ENCODE results near the gene DPEP2NB.
A peak's percentile ranks its signal among the peaks of the same experiment; 100 is the strongest.
"Not testable (repeated sequence)": the region's sequence is repeated elsewhere in the genome, so short reads cannot be mapped to it uniquely, and the experiment has no call there.

DPEP2NB gene

DNA sequence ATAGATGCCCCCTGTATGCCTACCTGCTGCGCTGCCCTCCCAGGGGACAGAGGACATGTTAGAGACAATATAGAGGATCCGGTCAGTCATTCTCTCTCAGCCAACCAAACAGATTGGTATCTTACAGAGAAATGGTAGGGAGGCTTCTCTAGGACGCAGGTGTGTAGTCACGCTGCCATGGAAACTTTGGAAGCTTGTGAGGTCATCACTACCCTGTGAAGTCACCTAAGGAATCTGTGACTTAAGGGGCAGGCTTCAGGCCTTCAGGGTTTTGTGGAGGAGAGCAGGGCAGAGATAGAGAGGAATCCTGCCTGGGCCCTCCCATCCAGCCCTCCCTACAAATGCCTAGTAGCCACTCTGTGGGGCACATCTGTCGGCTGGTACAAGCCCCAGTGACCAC lies at the start of gene DPEP2NB:
Gene DPEP2NB, minus strand, starts transcription at position 231 of the 400 bp plus-strand sequence. Its CDS starts 141 bp downstream, at position 90.
- DNase-seq: no peak

DNA sequence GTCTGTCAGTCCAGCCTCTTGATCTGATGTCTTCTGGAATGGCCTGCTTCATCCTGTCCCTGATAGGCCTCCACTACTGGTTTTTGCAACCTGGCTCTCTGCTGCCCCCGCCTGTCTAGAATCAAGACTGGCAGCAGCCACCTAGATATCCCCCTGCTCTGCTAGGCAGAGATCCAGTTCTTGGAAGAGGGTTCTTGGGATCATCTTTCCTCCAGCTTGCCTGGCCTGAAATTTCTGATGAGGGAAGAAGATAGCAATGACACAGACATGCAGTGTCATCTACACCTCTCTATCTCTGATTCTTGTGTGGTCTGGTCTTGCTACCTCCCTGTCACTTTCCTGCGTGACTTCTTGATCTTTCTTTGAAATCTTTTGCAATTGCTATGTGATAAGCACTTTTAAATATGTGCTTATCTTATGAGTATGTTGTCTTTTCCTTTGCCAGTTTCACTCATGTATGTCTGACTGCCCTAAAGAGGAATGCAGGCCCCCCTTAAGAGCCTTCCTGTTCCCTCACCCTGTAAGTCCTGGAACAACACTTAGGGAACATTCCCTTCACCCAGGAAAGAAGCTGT lies 49.2 kb upstream of the DPEP2NB start:
- peak; percentile 14 to 53 for DNase-seq

DNA sequence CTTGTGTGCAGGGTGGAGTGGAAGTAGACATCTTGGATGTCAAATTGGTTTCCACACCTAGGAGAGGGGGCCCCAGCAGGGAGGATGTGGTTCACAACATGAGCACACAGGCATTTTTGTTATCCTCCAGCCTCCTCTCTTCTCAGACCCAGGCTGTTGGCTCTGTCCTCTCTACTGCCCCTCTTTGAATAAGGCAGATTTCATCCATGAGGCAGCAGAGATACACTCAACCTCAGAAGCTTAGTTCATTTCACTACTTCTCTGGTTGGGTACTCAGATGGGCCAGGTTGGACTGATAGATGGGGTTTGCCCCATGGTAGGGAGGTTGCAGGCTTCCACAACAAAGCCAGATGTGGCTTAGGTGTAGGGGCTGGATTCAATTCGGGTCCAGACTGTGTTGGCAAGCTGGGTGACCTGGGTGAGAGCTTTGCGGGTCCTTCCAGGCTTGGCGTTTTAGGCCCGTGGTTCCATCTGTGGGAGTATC lies 47.2 kb upstream of the DPEP2NB start:
- no peak for DNase-seq

DNA sequence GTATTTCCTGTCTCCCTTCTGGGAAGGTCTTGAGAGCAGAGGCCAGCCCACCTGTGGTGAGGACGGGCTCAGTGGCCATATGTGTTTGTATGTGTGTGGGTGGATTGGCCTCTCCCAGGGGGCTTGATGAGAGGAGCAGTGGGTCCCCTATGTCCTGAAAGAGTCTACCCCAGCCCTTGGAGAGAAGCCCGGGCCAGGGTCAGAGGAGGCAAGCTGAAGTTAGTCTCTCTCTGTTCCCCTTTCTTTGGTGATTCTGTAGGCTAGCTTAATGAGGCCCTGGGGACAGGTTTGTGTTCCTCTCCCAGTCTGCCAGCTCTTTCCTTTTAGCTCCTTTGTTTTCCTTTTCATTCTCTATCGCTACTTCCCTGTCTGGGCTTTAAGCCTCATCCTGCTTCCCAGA lies 45.7 kb upstream of the DPEP2NB start:
- no peak for DNase-seq

- no peak for DNase-seq
Measured at GRCh38 chr16:68059804-68060203, 44.1 kb upstream of the DPEP2NB start.

GRCh38 chr16:68055395-68055794 lies 39.7 kb upstream of the DPEP2NB start:
- DNase-seq: no peak

- DNase-seq: no peak
Measured at GRCh38 chr16:68049449-68049848, 33.7 kb upstream of the DPEP2NB start.

DNA sequence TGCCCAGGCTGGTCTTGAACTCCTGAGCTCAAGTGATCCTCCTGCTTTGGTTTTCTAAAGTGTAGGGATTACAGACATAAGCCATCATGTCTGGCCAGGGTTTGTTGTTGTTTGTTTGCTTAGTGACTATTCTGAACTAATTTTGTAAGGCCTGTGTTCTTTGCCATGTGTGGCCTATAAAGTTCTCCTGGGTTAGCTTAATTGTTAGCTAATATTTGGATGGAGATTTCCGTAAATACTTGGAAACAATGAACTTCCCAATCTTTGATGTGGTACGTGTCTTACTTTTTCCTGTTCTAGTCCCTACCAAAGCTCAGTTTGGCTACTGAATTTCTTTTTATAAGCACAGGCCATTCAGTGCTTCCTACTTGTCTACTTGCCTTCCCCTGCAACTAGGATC lies 32.3 kb upstream of the DPEP2NB start:
- no peak for DNase-seq

- no peak for DNase-seq
Measured at GRCh38 chr16:68046106-68046505, 30.4 kb upstream of the DPEP2NB start.

DNA sequence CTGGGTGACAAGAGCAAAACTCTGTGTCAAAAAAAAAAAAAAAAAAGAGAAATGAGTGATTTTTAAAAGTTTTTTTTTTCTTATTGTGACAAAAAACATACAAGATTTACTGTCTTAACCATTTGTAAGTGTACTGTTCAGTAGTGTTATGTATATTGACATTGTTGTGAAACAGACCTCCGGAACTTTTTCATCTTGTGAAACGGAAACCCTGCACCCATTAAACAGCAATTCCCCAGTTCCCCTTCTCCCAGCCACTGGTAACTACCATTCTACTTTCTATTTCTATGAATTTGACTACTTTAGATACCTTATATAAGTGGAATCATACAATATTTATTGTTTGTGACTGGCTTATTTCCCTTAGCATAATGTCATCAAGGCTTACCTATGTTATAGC lies 26.1 kb upstream of the DPEP2NB start:
- DNase-seq: no peak

DNA sequence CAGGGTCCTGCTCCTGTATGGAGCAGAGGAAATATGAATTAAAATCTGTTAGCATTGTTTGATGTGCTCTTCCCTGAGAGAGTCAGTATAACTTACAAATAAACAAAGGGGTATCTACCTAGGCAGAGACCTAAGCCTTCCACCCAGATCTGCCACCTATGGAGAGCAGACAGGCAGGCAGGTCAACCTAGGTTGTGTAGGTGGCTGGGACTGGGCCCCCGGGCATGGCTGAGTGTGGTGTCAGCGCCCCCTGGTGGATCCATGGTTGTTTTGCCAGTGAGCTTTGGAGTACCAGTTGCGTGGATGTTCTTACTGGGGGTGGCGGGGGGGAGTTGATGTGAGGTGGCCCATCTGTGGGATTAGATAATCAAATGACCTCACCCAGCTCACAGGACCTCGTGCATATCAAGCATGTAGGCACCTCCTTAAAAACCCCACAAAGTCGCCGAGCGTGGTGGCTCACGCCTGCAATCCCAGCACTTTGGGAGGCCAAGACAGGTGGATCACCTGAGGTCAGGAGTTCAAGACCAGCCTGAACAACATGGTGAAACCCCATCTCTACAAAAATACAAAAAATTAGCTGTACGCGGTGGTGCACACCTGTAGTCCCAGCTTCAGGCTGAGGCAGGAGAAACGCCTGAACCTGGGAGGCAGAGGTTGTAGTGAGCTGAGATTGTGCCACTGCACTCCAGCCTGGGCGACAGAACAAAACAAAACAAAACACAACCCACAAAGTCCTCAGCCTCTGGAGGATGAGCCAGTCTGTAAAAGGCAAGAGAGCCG lies 25.0 kb upstream of the DPEP2NB start:
- DNase-seq: peak; percentile 63 to 75

DNA sequence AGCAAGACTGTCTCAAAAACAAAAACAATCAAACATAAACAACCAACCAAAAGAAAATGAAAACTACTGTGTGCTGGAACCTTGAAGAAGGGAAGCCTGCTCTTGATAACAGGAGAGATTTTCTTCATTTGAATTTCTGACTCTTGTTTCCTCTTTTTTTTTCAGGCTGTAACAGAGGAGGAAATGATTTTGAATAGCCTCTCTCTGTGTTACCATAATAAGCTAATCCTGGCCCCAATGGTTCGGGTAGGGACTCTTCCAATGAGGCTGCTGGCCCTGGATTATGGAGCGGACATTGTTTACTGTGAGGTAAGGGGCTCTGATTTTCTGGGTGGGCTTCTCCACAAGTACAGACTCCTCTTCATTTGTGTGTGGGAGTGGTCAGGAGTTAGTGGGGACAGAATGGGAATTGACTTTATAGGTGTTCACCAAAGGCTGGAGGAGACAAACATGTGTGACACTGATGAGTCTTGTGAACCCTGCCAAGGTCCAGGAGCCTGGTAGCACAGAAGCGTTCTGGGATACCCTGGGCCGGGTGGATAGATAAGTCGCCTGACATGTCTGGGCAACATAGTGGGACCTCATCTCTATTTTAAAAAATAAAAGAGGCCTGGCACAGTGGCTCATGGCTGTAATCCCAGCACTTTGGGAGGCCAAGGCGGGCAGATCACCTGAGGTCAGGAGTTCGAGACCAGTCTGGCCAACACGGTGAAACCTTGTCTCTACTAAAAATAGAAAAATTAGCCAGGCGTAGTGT lies 22.3 kb upstream of the DPEP2NB start:
- no peak for DNase-seq

GRCh38 chr16:68035227-68035626 lies 19.5 kb upstream of the DPEP2NB start:
- DNase-seq: peak in 1 of 2 experiments; percentile 13

DNA sequence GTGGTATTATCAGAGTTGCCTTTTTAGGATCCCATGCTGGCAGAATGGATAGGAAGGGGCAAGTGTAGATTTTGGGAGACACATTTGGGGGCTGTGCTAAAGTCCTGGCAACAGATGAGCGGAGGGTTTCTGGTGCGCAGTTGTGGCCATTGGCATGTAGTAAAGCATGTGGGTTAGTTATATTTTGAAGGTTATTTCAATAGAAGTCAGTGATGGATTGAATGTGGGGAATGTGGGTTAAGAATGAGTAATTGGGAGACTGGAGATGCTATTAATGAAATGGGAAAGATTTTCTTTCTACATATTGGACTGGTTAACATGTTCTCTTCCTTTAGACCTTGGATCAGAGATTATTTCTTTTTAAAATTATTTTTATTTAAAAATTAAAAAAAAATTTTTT lies 17.4 kb upstream of the DPEP2NB start:
- no peak for DNase-seq

DNA sequence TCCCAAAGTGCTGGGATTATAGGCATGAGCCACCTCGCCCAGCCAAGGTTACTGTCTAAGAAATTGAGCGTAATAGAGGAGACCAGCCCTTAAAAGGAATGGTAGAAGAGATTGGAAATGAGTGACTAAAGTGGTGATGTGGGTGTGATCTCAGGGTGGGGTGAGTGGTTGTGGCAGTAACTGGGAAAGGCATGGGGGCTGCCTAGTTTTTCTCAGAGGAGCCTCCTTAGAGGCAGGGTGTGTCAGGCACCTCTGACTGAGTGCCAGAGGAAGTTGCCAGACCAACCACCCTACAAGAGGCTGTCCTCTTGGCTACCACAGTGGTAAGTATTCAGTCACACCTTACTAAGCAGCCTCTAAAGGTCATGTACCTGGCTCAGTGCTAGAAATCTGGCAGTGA lies 16.2 kb upstream of the DPEP2NB start:
- no peak for DNase-seq

GRCh38 chr16:68030108-68030507 lies 14.4 kb upstream of the DPEP2NB start:
- DNase-seq: not testable (repeated sequence)

GRCh38 chr16:68028996-68029395 lies 13.3 kb upstream of the DPEP2NB start:
- DNase-seq: no peak

- DNase-seq: peak; percentile 80 to 85
Measured at GRCh38 chr16:68022728-68023537, 7.2 kb upstream of the DPEP2NB start, which contains the start of the genes DDX28 and DUS2. DDX28 (minus strand) TSS chr16:68023232; CDS start chr16:68023202, 30 bp downstream. DUS2 (plus strand) TSS chr16:68023284; CDS start chr16:68038024, 14,740 bp downstream.

DNA sequence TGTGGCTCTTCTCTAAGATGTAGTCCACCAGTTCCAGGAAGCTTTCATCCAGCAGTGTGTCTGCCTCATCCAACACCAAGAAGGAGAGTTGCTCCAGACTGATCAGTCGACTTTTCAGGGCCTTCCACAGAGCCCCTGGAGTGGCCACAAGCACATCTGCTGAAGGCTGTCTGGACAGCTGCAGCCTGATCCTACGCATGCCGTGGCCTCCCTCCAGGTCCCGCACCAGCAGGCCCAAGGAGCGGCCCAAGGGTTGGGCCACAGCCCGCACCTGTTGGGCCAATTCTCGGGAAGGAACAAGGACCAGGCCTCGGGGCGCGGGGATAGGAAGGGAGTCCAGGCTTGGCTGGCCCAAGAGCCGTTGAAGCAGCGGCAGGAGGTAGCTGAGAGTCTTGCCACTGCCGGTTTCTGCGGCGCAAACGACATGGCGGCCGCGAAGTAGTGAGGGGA lies 6.6 kb upstream of the DPEP2NB start:
- DNase-seq: no peak

GRCh38 chr16:68021490-68021889 lies 5.8 kb upstream of the DPEP2NB start:
- no peak for DNase-seq

- DNase-seq: no peak
Measured at GRCh38 chr16:68019167-68019680, 3.5 kb upstream of the DPEP2NB start.

DNA sequence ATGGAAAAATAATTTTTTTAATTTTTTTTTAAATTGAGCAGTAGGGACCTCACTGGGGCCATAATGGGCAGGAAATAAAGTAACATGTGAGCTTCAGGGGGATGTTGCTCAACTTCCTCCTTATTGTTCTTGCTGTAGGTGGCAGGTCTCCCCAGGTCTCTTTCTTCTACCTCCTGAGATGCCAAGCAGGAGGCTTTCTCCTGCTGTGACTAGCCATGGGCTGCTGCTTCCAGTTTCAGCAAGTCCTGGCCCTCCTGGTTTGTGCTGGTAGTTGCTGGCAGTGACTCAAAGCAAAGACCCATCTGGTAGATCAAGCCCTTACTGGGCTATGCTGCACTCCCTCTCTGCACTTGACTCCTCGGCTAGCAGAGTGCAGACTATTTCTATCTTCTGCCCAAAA lies 2.3 kb downstream of the DPEP2NB start:
- DNase-seq: no peak

All from NCI-H524 (cell line).